ENCODE measurements around the gene KLHDC8A. TPM values are rescaled to one million over a fixed set of nuclear protein-coding genes. Genes with fewer than 3 reads are reported as not detected.

KLHDC8A gene
- total and polyA plus RNA-seq, 9 of the 15 experiments (the other 6 are each of a cell fraction or from before 2014, with no cell fraction given) = 0.01 to 0.54 (median 0.04) TPM; not detected in 6

DNA sequence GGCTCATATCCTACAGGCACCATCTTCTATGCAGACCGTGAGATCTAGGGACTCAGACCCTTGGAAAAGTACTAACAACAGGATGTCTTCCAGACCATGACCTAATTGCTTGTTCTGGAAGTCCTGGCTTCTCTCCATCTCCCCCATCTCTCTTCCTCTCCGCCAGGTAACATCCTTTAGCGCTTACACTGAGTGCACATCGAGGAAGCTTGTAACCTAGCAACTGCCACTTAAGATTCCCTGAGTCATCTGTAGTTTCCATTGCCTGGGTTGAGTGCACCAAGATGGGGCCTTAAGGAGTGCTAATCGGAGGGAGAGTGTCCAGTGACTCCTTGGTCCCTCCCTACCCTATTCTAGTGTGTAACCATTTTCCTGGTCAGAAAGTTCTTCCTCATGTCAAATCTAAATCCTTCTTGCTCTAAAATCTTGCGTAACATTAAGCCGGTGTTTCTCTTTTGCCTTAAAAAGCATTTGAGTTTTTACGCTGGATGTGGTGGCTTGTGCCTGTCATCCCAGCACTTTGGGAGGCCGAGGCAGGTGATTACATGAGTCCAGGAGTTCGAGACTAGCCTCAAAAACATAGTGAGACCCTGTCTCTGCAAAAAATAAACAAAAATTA is 9.7 kb downstream of the KLHDC8A start:
- no TSS peak for BruUV-seq (replicated peaks)
- Histone ChIP-seq H3K9me3 (replicated peaks; ENCODE audit: control insufficient read depth, insufficient read depth, low read depth, low read length) (no peaks in the 10 kb centered on the region), H3K9ac (ENCODE audit: insufficient read depth in 1 of 2, low read depth in 2 of 2, low read length in 2 of 2) (no peak overlapping the region), H3K36me3 (ENCODE audit: control insufficient read depth, insufficient read depth, low read length) (no peaks in the 10 kb centered on the region), H2AFZ (ENCODE audit: low read depth, low read length) (no peak overlapping the region), H3K4me3 (no peak overlapping the region), H4K20me1 (replicated peaks; ENCODE audit: control insufficient read depth, insufficient read depth, low read length) (peaks cover 28% of the 10 kb centered on the region; the same call in 1 of the 2 replicates), H3K9me1 (ENCODE audit: control insufficient read depth, insufficient read depth, low read length) (no peaks in the 10 kb centered on the region), H3K27ac (ENCODE audit: extremely low read depth, low read depth, low read length) (no peak overlapping the region), H3K4me1 (replicated peaks in 1 of 2; ENCODE audit: control insufficient read depth in 2 of 2, insufficient read depth in 2 of 2, low read length in 2 of 2) (peaks cover 11 to 19% of the 10 kb centered on the region in 2 experiments), H3K27me3 (ENCODE audit: control insufficient read depth in 2 of 2, insufficient read depth in 2 of 2, low read length in 2 of 2) (peaks cover 54 to 83% of the 10 kb centered on the region in 2 experiments), H3K4me2 (ENCODE audit: insufficient read depth, low read length) (no peak overlapping the region), H3K79me2 (ENCODE audit: control insufficient read depth, insufficient read depth, low read length) (no peaks in the 10 kb centered on the region)
- no peak for ATAC-seq
- ChIA-PET CTCF (ENCODE audit: low intra/inter-chr PET ratio) (no interaction called here), POLR2A (interaction anchor here (0.8 kb wide), 1 partner anchor 14 kb away, joined by 3 read pairs; no protein-coding TSS in a partner anchor)
- DNase-seq (ENCODE audit: extremely low read depth in 1 of 4, low spot score in 3 of 4) = no peak
- intact Hi-C loops (cut with micrococcal nuclease) = no loop called here
- in situ Hi-C loops (cut with MboI) = no loop called here
- FAIRE-seq = no peak
- 6% methylated on average over 10 of the region's 10 CpGs for WGBS (ENCODE audit: insufficient coverage, low coverage, missing lambda C conversion rate)
- TF ChIP-seq RFX1 (IDR thresholded peaks at IDR 0.05) (peak; percentile 78), PHTF2 (CRISPR knock-in tag; IDR thresholded peaks at IDR 0.05) (no peak), CTBP1 (IDR thresholded peaks at IDR 0.05; ENCODE audit: borderline replicate concordance) (peak; percentile 61), SMAD1 (IDR thresholded peaks at IDR 0.05; ENCODE audit: low read depth, low read length, partially characterized antibody) (no peak), C11orf30 (IDR thresholded peaks at IDR 0.05; ENCODE audit: low read depth) (peak; percentile 59; the same call in 1 of the 2 replicates), CCNT2 (IDR thresholded peaks at IDR 0.05; ENCODE audit: borderline replicate concordance, extremely low read depth, insufficient read length, low read depth, low read length) (no peak), MAFG (tag; conservative IDR thresholded peaks at IDR 0.05) (peak; percentile 72; the same call in 1 of the 2 replicates), MCM7 (IDR thresholded peaks at IDR 0.05) (no peak)
- TF ChIP-seq, protein P1, sequence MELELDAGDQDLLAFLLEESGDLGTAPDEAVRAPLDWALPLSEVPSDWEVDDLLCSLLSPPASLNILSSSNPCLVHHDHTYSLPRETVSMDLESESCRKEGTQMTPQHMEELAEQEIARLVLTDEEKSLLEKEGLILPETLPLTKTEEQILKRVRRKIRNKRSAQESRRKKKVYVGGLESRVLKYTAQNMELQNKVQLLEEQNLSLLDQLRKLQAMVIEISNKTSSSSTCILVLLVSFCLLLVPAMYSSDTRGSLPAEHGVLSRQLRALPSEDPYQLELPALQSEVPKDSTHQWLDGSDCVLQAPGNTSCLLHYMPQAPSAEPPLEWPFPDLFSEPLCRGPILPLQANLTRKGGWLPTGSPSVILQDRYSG (tag; conservative IDR thresholded peaks at IDR 0.05; ENCODE audit: low read depth) = no peak
- TF ChIP-seq, protein P2, sequence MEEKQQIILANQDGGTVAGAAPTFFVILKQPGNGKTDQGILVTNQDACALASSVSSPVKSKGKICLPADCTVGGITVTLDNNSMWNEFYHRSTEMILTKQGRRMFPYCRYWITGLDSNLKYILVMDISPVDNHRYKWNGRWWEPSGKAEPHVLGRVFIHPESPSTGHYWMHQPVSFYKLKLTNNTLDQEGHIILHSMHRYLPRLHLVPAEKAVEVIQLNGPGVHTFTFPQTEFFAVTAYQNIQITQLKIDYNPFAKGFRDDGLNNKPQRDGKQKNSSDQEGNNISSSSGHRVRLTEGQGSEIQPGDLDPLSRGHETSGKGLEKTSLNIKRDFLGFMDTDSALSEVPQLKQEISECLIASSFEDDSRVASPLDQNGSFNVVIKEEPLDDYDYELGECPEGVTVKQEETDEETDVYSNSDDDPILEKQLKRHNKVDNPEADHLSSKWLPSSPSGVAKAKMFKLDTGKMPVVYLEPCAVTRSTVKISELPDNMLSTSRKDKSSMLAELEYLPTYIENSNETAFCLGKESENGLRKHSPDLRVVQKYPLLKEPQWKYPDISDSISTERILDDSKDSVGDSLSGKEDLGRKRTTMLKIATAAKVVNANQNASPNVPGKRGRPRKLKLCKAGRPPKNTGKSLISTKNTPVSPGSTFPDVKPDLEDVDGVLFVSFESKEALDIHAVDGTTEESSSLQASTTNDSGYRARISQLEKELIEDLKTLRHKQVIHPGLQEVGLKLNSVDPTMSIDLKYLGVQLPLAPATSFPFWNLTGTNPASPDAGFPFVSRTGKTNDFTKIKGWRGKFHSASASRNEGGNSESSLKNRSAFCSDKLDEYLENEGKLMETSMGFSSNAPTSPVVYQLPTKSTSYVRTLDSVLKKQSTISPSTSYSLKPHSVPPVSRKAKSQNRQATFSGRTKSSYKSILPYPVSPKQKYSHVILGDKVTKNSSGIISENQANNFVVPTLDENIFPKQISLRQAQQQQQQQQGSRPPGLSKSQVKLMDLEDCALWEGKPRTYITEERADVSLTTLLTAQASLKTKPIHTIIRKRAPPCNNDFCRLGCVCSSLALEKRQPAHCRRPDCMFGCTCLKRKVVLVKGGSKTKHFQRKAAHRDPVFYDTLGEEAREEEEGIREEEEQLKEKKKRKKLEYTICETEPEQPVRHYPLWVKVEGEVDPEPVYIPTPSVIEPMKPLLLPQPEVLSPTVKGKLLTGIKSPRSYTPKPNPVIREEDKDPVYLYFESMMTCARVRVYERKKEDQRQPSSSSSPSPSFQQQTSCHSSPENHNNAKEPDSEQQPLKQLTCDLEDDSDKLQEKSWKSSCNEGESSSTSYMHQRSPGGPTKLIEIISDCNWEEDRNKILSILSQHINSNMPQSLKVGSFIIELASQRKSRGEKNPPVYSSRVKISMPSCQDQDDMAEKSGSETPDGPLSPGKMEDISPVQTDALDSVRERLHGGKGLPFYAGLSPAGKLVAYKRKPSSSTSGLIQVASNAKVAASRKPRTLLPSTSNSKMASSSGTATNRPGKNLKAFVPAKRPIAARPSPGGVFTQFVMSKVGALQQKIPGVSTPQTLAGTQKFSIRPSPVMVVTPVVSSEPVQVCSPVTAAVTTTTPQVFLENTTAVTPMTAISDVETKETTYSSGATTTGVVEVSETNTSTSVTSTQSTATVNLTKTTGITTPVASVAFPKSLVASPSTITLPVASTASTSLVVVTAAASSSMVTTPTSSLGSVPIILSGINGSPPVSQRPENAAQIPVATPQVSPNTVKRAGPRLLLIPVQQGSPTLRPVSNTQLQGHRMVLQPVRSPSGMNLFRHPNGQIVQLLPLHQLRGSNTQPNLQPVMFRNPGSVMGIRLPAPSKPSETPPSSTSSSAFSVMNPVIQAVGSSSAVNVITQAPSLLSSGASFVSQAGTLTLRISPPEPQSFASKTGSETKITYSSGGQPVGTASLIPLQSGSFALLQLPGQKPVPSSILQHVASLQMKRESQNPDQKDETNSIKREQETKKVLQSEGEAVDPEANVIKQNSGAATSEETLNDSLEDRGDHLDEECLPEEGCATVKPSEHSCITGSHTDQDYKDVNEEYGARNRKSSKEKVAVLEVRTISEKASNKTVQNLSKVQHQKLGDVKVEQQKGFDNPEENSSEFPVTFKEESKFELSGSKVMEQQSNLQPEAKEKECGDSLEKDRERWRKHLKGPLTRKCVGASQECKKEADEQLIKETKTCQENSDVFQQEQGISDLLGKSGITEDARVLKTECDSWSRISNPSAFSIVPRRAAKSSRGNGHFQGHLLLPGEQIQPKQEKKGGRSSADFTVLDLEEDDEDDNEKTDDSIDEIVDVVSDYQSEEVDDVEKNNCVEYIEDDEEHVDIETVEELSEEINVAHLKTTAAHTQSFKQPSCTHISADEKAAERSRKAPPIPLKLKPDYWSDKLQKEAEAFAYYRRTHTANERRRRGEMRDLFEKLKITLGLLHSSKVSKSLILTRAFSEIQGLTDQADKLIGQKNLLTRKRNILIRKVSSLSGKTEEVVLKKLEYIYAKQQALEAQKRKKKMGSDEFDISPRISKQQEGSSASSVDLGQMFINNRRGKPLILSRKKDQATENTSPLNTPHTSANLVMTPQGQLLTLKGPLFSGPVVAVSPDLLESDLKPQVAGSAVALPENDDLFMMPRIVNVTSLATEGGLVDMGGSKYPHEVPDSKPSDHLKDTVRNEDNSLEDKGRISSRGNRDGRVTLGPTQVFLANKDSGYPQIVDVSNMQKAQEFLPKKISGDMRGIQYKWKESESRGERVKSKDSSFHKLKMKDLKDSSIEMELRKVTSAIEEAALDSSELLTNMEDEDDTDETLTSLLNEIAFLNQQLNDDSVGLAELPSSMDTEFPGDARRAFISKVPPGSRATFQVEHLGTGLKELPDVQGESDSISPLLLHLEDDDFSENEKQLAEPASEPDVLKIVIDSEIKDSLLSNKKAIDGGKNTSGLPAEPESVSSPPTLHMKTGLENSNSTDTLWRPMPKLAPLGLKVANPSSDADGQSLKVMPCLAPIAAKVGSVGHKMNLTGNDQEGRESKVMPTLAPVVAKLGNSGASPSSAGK (IDR thresholded peaks at IDR 0.05) = no peak
